NOMO-1 treated with dmso at 0.1 percent for 144 hours (cell line): ENCODE measurements around the gene LACRT.

Experiments
- DNase-seq: peaks from one replicate; lab custom pipeline; 2025; ENCODE audit not compliant: unreplicated experiment; lab: John Stamatoyannopoulos, UW

LACRT gene

GRCh38 chr12:54602661-54603060, 32.0 kb downstream of the LACRT start:
- no peak for DNase-seq

- DNase-seq: no peak
Observed at GRCh38 chr12:54601841-54602240, 32.9 kb downstream of the LACRT start.

- DNase-seq: no peak
Observed at GRCh38 chr12:54598970-54599369, 35.7 kb downstream of the LACRT start.

- no peak for DNase-seq
Observed at GRCh38 chr12:54596526-54596946, 38.2 kb downstream of the LACRT start.

GRCh38 chr12:54595471-54595870, 39.2 kb downstream of the LACRT start:
- DNase-seq: no peak

GRCh38 chr12:54593725-54594124, 41.0 kb downstream of the LACRT start:
- DNase-seq: no peak

GRCh38 chr12:54593135-54593534, 41.6 kb downstream of the LACRT start:
- DNase-seq: no peak

GRCh38 chr12:54592316-54592715, 42.4 kb downstream of the LACRT start:
- no peak for DNase-seq

GRCh38 chr12:54590978-54591591, 43.6 kb downstream of the LACRT start:
- DNase-seq: no peak

GRCh38 chr12:54589964-54590363, 44.7 kb downstream of the LACRT start:
- no peak for DNase-seq

GRCh38 chr12:54588890-54589267, 45.8 kb downstream of the LACRT start:
- DNase-seq: no peak

GRCh38 chr12:54588110-54588889, 46.4 kb downstream of the LACRT start, which contains the start of gene PPP1R1A:
Gene PPP1R1A, minus strand, starts transcription at chr12:54588659. Its CDS starts 171 bp downstream, at chr12:54588488.
- no peak for DNase-seq

- no peak for DNase-seq
Observed at GRCh38 chr12:54587315-54587873, 47.3 kb downstream of the LACRT start.

GRCh38 chr12:54586620-54587019, 48.1 kb downstream of the LACRT start:
- no peak for DNase-seq

- no peak for DNase-seq
Observed at GRCh38 chr12:54585243-54585642, 49.5 kb downstream of the LACRT start.

- DNase-seq: no peak
Observed at GRCh38 chr12:54584128-54584527, 50.6 kb downstream of the LACRT start.

GRCh38 chr12:54583726-54584125, 51.0 kb downstream of the LACRT start:
- DNase-seq: no peak

- no peak for DNase-seq
Observed at GRCh38 chr12:54581412-54581811, 53.3 kb downstream of the LACRT start.
